Cerebellar cortex (tissue), 1 donor: ENCODE results near the gene SPIN2B.
"Not testable (repeated sequence)": the region's sequence is repeated elsewhere in the genome, so short reads cannot be mapped to it uniquely, and the experiment has no call there.

Experiments
- DNase-seq: peaks from one replicate; pipeline ENCODE4 v3.0.0-alpha.2; 2015; ENCODE audit warnings: low spot score

Gene SPIN2B

DNA sequence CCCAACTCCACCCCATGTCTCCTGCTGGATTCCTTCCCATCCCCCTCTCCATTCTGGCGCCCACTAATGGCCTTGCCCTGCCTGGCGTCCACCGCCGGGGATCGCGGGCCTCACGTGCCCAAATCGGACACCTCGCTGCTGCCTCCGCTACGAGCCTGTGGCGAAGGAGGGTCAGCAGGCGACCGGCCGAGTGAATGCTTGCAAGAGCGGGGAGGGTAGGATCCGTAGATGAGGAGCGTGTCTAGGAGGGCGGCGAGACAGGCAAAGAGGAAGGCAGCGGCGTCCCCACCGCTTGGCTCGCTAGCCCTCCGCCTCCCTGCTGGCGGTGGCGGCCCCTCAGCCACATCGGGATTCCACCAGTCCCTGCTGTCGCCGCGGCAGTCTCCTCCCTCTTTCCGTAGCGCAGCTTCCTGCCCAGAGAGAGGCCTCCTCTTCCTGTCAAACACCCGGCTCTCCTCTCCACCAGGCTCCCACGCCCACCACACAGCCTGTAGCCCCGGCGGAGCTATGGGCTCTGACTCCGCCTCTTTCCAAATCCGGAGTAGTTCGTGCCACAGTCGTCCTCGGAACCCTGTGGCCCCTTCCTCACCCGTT, at the start of gene SPIN2B:
TSS of gene SPIN2B (minus strand) at position 387 of the 594 bp plus-strand sequence.
- peak; percentile 86 for DNase-seq

DNA sequence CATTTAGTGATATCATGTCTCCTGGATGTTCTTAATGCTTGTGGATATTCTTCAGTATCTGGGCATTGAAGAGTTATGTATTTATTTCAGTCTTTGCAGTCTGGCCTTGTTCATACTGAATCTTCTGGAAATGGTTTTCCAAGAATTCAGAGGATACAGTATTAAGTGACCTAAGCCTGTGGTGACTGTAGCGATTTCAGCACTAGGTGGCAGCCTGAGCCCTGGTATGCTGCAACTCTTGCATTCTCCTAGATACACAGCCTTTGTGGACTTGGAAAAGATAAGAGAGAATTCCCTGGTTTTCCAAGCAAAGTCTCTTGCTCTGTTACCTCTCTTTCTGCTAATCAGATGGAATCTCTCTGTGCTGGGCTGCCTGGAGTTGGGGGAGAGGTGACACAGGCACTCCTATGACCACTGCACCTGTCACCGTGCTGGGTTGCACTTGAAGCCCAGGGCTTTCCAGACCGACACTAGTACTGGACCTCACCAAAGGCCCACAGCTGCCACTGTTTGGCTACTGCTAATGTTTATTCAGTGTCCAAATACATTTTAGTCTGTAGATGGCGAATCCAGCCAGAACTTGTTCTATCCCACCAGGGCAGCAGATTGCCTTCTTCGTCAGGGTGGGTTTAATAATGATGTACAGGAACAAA, 35.2 kb upstream of the SPIN2B start:
- DNase-seq: peak; percentile 61

DNA sequence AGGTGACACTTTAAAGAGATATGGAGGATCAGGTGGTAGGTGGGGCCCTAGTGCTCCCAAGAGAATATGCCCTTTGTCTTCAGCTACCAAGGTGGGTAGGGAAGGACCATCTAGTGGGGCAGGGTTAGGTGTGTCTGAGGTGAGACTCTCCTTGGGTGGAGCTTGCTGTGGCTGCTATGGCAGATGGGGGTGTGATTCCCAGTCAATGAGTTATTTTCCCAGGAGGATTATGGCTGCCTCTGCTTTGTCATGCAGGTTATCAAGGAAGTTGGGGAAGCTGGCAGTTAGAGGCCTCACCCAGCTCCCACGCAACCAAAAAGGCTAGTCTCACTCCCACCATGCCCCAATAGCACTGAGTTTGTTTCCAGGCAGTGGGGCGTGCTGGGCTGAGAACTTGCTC, 33.8 kb upstream of the SPIN2B start:
- no peak for DNase-seq

DNA sequence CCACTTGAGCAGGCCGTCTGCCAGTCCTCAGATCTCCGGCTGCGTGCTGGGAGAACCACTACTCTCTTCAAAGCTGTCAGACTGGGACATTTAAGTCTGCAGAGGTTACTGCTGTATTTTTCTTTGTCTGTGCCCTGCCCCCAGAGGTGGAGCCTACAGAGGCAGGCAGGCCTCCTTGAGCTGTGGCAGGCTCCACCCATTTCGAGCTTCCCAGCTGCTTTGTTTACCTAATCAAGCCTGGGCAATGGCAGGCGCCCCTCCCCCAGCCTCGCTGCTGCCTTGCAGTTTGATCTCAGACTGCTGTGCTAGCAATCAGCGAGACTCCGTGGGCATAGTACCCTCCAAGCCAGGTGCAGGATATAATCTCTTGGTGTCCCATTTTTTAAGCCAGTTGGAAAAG, 30.9 kb upstream of the SPIN2B start:
- DNase-seq: not testable (repeated sequence)

- no peak for DNase-seq
Measured at GRCh38 chrX:57138674-57139073, 17.3 kb upstream of the SPIN2B start.

DNA sequence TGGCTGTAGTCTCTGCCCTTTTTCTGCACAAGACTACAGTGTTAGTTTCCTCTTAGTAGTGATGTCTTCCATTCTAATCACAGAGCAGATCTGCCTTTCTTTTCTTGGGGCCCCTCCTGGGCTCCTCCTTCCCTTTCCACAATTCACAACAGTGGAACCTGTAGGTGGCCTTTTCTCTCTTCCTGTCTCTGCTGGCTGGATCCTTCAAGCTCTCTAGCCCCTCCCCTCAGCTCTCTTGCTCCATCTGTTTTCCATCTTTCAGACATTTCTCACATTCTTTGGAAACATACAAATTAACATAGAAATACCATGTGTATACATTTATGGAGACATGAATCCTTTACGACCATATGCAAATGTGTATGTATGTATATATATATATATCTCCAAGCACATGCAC, 16.2 kb upstream of the SPIN2B start:
- peak; percentile 65 for DNase-seq

DNA sequence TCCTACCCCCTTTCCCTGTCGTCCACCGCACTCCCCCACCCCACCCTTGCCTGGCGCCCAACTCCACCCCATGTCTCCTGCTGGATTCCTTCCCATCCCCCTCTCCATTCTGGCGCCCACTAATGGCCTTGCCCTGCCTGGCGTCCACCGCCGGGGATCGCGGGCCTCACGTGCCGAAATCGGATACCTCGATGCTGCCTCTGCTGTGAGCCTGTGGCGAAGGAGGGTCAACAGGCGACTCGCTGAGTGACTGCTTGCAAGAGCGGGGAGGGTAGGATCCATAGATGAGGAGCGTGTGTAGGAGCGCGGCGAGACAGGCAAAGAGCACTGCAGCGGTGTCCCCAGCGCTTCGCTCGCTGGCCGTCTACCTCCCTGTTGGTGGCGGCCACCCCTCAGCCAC, 15.7 kb upstream of the SPIN2B start, which contains the start of gene SPIN2A:
TSS of gene SPIN2A (minus strand) at position 325 of the 400 bp plus-strand sequence. CDS start 800 bp downstream, outside the sequence.
- not testable (repeated sequence) for DNase-seq

DNA sequence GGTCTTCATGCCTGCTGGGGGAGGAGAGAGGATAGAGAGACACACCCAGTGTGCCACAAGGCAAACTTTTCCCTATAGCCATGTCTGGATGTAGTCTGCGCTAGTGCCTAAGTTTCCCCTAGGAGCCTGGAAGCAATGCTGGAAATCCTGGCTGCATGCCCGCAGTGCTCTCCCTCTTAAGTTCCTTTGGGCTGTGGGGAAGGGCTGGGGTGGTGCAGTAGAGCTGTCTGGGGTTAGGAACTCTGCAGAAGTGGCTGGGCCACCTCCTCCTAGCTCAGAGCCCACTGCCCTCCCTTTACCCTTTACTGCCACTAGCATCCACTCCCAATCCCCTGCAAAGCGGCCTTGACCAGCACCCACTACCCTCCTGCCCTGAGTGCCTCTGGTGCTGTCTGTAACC, 15.2 kb upstream of the SPIN2B start:
- DNase-seq: not testable (repeated sequence)

GRCh38 chrX:57135287-57135686, 13.9 kb upstream of the SPIN2B start:
- no peak for DNase-seq

DNA sequence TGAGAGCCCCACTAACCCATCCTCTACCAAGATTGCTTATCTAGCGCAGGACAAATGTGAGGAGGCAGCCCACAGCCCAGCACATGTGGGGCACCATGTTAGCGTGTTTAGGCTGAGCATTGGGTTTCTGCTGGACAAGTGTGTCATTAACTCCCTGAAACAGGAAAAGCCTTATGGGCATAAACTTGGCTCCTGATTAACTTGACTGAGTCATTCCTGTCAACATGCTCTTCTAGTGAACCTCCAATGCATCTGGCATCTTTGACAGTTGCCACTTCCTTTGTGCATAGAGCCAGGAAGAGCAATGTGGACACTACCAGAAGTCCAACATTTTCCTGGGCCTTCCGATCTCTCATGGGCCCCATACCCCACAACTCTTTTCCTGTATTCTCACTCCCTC, 13.4 kb upstream of the SPIN2B start:
- DNase-seq: no peak

DNA sequence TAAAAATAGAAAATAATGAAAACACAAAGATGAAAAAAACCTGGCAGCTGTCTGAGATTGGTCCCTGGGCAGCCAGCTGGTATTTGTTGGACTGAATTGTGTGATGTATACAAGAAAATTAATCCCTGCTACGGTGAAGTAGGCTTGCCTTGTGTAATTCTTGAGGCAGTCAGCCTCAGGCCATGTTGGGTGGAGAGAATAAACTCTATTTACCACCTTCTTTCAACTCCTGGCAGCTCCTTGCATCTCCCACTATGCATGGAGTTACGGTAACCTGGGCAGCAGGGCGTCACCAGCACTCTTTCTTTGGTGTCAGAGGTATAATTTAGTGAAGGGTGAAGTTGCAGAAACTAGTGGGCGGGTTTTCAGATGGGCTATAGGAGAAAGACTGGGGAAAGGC, 12.4 kb upstream of the SPIN2B start:
- no peak for DNase-seq

- not testable (repeated sequence) for DNase-seq
Measured at GRCh38 chrX:57133284-57133683, 11.9 kb upstream of the SPIN2B start.

DNA sequence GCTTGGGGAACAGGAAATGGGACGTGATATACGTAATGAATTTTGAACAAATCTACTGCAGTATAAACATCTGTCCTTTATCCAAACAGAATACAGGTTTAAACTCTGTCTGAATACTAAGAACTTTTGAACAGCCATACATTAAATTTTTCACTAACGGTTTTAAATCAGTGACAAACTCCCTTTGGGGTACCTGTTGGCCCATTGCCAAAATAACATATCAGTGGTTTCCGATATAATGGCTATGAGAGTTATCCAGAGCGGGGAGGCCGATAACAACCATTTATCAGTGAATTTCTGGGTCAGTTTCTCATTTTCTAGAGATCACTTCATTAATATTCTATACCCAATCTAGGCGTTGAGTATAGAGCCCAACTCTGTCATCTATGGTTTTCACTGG, 10.7 kb upstream of the SPIN2B start:
- no peak for DNase-seq

DNA sequence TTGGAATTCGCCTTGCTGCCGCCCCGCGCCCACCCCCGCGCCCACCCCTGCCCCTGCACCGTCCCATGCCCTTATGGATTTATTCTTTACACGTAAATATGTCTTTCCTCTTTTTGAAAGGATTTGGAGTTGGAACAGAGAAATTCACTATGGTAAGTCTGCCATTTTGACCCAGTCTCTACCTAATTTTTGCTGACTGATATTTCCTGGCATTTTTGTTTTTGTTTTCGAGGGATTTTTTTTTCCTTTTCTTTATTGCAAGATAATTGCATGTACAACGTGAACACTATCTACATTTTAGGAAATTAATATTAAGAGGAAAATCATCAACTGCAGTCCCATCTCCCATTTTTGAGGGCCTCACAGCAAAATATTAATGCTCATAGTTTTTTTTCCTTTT, 468 bp upstream of the SPIN2B start:
- DNase-seq: no peak

DNA sequence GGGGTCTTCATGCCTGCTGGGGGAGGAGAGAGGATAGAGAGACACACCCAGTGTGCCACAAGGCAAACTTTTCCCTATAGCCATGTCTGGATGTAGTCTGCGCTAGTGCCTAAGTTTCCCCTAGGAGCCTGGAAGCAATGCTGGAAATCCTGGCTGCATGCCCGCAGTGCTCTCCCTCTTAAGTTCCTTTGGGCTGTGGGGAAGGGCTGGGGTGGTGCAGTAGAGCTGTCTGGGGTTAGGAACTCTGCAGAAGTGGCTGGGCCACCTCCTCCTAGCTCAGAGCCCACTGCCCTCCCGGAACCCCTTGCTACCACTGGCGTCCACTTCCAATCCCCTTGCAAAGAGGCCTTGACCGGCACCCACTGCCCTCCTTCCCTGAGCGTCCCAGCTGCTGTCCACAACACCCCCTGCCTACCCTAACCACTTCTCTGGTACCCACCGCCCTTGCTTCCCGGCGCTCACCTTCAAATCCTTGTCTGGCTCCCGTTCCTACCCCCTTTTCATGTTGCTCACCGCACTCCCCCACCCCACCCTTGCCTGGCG, 658 bp downstream of the SPIN2B start:
- DNase-seq: not testable (repeated sequence)

DNA sequence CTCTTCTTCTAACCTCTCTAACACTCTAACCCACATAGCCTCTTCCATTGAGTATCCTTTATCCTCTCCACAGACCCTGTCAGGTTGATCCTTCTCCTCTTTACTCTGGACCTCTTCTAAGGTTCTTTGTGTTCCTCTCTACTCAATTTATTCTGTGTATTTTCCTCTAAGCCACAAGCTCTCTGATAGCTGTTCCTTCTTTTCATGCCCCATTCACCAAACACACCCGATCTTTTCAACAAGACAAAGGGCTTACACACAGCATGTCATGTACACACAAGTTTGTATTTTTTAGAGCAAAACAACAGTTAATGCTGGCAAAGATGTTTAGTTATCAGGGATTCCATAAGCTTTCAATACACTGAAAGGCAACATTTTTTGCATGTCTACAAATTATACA, 1.9 kb downstream of the SPIN2B start:
- no peak for DNase-seq

DNA sequence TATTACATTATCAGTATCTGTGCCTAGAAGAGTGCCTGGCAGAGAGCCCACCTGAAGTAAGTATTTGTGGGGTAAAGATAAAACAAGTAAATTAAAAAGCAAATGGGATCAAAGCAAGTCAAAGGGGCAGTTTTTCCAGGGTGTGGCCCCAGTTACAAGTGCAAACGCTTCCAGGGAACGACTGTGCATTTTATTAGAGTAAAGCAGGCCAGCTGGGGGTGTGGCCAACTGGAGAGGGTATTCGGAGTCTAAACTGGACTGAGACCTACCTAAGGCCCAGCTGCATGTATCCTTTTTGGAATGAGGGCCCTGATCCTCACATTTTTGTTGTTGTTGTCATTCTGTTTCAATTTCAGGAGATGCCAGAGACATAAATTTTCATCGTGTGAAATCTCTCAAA, 3.8 kb downstream of the SPIN2B start:
- not testable (repeated sequence) for DNase-seq

- DNase-seq: no peak
Measured at GRCh38 chrX:57104921-57105398, 16.4 kb downstream of the SPIN2B start.

DNA sequence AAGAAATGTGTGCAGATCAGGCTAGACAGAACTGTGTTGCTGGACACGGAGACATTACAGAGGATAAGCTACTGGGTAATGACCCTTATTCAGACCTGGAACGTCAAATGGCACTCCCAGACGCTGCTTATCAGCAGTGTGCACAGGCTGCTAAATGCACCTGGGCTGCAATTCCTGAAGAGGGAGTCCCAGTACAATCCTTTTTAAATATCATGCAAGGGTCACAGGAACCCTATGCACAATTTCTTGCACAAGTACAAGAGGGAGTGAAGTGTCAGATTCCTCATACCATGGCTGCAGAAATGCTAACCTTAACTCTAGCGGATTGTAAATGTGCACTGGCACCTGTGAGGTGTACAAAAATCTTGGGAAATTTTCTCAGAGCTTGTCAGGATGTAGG, 16.9 kb downstream of the SPIN2B start:
- DNase-seq: peak; percentile 1

DNA sequence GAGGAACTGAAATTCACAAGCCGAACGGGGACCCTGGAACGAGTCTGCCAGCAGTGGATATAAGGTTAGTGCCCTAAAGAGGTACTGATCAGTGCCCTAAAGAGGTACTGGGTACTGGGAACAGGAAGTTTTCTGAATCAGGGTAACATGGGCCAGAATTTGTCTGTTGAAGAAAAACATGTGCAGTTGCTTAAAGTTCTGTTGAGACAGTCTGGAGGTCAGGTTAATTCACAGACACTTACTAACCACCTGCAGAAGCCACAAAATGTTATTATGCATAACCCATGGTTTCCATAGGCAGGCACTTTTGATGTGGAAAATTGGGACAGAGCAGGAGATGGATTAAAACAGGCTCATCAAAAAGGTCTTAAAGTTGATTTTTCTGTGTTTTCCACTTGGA, 17.9 kb downstream of the SPIN2B start:
- DNase-seq: no peak

DNA sequence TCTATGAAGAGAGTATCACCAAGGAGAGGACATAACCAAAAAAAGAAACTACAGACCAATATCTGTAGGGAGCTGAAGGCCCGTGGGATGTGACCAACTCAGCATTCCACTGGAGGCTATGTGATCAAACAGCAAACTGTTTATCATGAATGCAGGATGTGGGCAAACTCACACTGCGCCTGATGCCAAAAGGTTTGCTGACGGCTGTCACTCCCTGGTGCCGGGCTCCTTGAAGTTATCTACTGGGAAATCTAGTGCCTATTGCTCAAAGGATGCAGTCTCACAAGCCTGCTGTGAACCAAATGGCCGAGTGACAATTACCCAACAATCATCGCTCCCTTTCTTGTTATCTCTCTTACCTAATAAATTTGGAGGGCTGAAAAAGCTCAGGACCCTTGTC, 18.4 kb downstream of the SPIN2B start:
- DNase-seq: not testable (repeated sequence)

DNA sequence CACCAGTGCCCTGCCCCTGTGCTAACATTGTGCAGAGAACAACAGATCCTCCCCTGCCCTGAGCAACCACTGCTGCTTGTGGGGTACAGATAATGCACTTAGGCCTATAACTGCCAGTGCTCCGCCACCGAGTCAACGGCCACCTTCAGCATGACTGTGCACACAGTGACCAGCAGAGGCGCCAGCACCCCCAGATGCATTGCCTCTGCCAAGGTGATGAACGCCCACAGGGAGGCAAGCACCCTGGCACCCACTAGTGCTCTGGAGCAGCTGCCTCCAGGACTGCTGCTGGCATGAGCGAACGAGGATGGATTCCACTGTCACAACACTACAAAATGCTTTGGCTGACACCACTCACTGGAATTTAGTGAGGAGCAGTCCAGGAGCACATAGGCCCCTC, 38.2 kb downstream of the SPIN2B start:
- no peak for DNase-seq

DNA sequence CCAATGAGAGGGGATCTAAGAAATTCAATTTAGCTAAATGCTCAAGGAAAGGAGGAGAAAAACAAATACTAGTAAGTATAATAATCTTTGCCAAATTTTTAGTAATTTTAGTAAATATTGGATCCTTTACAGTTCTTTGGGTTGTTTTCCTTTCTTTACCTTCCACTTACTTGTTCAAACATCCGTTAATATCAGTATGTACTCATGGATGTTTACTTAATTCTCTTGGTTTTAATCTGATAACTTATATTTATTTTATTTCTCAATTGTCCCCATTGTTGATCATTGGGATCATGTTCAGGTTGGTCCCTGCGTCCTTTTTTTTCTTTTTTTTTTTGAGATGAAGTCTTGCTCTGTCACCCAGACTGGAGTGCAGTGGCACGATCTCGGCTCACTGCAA, 46.9 kb downstream of the SPIN2B start:
- no peak for DNase-seq
